Small intestine (tissue), 7 donors: ENCODE results near the gene PAX7. TPM values are rescaled to one million over a fixed set of nuclear protein-coding genes. Genes with fewer than 3 reads are reported as not detected.

Source experiments
- DNase-seq, 2 donors: peaks; one replicate each; pipeline versions ENCODE4 v3.0.0 to v3.0.0-alpha.2; 2013
- FAIRE-seq: peaks from 2 replicates; lab custom pipeline; 2012; peaks lifted over from hg19 to GRCh38; lab: Jason Lieb, UNC
- H3K27ac ChIP-seq, 3 donors: one replicate each; pipeline ENCODE4 v1.5.1; 2013; ENCODE audit warnings: low read length in 2 of 3, mild to moderate bottlenecking in 2 of 3, control low read depth in 1 of 3, inconsistent platforms in 1 of 3, low read depth in 1 of 3, moderate library complexity in 1 of 3
- H3K27me3 ChIP-seq, 3 donors: one replicate each; pipeline ENCODE4 v1.6.1; 2013; ENCODE audit warnings: low read length in 3 of 3, inconsistent platforms in 1 of 3; ENCODE audit not compliant: control insufficient read depth in 3 of 3, insufficient read depth in 3 of 3
- H3K36me3 ChIP-seq, 3 donors: one replicate each; pipeline ENCODE4 v1.6.1; 2013; ENCODE audit warnings: low read length in 3 of 3, inconsistent platforms in 1 of 3, low read depth in 1 of 3, mild to moderate bottlenecking in 1 of 3, moderate library complexity in 1 of 3; ENCODE audit not compliant: control insufficient read depth in 3 of 3, insufficient read depth in 2 of 3
- H3K4me1 ChIP-seq, 3 donors: one replicate each; pipeline ENCODE4 v1.6.1; 2013; ENCODE audit warnings: low read length in 2 of 3, inconsistent platforms in 1 of 3, low read depth in 1 of 3, mild to moderate bottlenecking in 1 of 3, moderate library complexity in 1 of 3; ENCODE audit not compliant: control insufficient read depth in 3 of 3, insufficient read depth in 2 of 3
- H3K4me3 ChIP-seq, 3 donors: one replicate each; pipeline ENCODE4 v1.5.1; 2013; ENCODE audit warnings: low read length in 3 of 3, control low read depth in 1 of 3, inconsistent platforms in 1 of 3, low read depth in 1 of 3, mild to moderate bottlenecking in 1 of 3, moderate library complexity in 1 of 3
- H3K9me3 ChIP-seq, 2 donors: one replicate each; pipeline ENCODE4 v1.6.1; 2013; ENCODE audit warnings: low read depth in 1 of 2, low read length in 1 of 2; ENCODE audit not compliant: control insufficient read depth in 2 of 2, insufficient read depth in 1 of 2
- WGBS, 3 donors: extraction: QIAGEN DNeasy Blood & Tissue Kit; methylation state at CpG; one replicate each; pipeline ENCODE4 v1.1.7; 2013; 5-methylcytosine and 5-hydroxymethylcytosine counted together
- polyA plus RNA-seq, 4 donors: library from polyadenylated mRNA; stranded (reverse) in 3 of 4; unstranded in 1 of 4; fragments of 200-250 nt in 3 of 4; fragments of 120-200 nt in 1 of 4; gene quantifications; one replicate each; pipeline versions ENCODE4 v1.2.1 to v1.2.3, GENCODE V29; 2013
- donor health status: healthy with polysubstance abuse.
- donor health status: control.
- donor health status: control.
- donor health status: Bipolar disorder and iron deficiency.
- donor health status: healthy.

PAX7 gene
- polyA plus RNA-seq, 4 donors = 0.01 to 0.15 TPM; not detected in 2

DNA sequence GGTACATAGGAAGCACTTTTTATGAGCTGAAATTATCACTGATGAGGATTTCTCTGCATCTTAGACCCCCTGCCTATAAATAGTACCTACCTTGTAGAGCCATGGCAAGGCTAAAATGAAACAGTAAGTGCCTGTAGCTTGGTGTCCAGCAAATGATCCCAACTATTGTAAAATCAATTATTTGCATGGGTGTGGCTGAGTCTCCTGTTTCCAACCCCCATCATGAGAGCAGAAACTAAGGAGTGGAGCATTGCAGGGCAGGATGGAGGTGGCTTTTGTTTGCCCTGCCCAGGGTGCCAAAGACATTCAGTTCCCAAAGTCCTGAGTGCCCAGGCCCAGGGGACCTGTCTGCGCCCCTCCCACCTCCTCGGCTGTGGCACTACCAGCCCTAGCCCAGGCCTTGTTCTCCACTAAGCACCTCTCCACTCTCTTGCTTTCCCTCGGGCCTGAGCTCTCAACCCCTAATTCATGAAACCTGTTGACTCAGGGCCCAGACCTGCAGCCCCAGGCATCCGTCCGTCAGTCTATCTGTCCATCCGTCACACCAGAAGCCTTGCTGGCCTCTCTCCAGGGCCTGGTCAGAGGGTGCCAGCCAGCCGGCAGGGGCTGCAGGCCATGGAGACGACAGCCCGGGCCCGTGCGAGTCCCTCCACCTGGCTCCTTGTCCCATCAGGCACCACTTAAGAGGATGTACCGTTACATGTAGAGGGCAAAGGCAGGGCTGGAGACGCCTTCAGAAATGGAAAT, 39.6 kb downstream of the PAX7 start:
- 81% methylated on average over 13 of the region's 13 CpGs for WGBS, 3 donors
- Histone ChIP-seq H3K4me1 (no peaks in the 10 kb centered on the region), H3K36me3 (no peaks in the 10 kb centered on the region), H3K27me3 (peaks cover 0 to 18% (median 13%) of the 10 kb centered on the region in 3 donors), H3K4me3 (no peak overlapping the region), H3K27ac (no peak overlapping the region), H3K9me3 (no peaks in the 10 kb centered on the region)
- DNase-seq = no peak
- no peak for FAIRE-seq

DNA sequence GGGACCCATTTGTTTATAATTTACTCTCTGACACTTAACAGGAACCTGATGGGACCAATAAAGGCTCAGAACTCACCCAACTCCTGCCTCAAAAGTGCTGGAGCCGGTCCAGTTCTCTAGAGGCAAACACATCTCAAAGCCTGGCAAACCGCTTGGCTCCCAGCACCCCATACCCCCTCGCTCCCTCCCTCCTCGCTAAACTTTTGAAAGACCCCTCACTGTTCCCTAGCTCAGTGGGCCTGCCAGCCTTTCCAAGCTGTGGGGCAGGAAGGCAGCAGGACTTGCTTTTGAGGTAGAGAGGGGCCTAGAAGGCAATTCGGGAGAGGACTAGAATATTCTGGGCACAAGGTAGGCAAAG, 40.2 kb downstream of the PAX7 start:
- Histone ChIP-seq H3K27ac (no peak overlapping the region), H3K4me1 (no peaks in the 10 kb centered on the region), H3K36me3 (no peaks in the 10 kb centered on the region), H3K27me3 (peaks cover 0 to 20% (median 19%) of the 10 kb centered on the region in 3 donors), H3K9me3 (no peaks in the 10 kb centered on the region), H3K4me3 (no peak overlapping the region)
- no peak for DNase-seq
- WGBS, 3 donors = 73 to 86% (median 86%) methylated on average over 5 of the region's 5 CpGs
- FAIRE-seq = no peak

DNA sequence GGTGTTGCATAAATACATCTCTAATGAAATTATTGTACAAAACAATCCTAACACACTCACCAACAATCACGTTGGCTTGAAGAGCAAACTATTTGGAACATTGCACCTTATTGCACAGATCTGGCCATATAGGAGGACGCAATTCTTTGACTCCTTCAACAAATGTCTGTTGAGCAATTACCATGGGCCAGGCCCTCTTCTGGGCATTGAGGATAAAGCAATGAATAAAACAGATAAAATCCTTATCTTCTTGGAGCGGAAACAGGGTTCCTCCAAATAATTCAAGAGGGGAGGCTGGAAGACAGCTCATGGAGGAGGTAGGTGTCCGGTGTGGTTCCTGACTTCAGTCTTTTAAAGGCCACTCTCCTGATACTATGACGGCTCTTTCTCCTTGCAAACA, 43.3 kb downstream of the PAX7 start:
- Histone ChIP-seq H3K4me3 (no peak overlapping the region), H3K9me3 (no peaks in the 10 kb centered on the region), H3K27ac (no peak overlapping the region), H3K27me3 (peaks cover 0 to 26% (median 18%) of the 10 kb centered on the region in 3 donors), H3K36me3 (no peaks in the 10 kb centered on the region), H3K4me1 (no peaks in the 10 kb centered on the region)
- 28 to 50% (median 37%) methylated on average over 5 of the region's 5 CpGs for WGBS, 3 donors
- DNase-seq (no peak), FAIRE-seq (no peak)

GRCh38 chr1:18676332-18676781, 45.7 kb downstream of the PAX7 start:
- no peak overlapping the region for H3K27ac ChIP-seq
- H3K36me3 ChIP-seq = no peaks in the 10 kb centered on the region
- H3K4me3 ChIP-seq = no peak overlapping the region
- peaks cover 0 to 23% (median 18%) of the 10 kb centered on the region in 3 donors for H3K27me3 ChIP-seq
- FAIRE-seq = no peak
- H3K9me3 ChIP-seq = peaks cover 0 to 2% of the 10 kb centered on the region in 2 donors
- no peaks in the 10 kb centered on the region for H3K4me1 ChIP-seq
- no peak for DNase-seq
- 14 to 25% (median 16%) methylated on average over 6 of the region's 6 CpGs for WGBS, 3 donors

DNA sequence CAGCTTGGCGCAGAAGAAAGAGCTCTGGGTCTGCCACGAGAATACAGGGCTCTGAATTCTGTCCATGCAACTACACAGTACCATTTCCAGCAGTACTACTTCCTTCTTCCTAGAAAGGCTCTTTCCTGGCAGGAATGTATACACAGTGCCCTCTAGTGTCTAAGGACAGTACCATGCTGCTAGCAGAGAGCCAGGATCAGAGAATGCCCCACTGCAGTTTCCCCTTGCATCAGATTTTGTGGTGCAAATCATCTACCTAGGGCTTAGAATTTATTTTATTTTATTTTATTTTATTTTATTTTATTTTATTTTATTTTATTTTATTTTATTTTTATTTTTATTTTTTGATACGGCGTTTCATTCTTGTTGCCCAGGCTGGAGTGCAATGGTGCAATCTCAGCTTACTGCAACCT, 50.8 kb downstream of the PAX7 start:
- FAIRE-seq (no peak), DNase-seq (peak; percentile 8 to 39)
- H3K4me1 ChIP-seq = no peaks in the 10 kb centered on the region
- 60 to 80% (median 76%) methylated on average over 4 of the region's 4 CpGs for WGBS, 3 donors
- H3K27me3 ChIP-seq = peaks cover 0 to 16% (median 0%) of the 10 kb centered on the region in 3 donors
- H3K9me3 ChIP-seq = peaks cover 0 to 2% of the 10 kb centered on the region in 2 donors
- no peaks in the 10 kb centered on the region for H3K36me3 ChIP-seq
- no peak overlapping the region for H3K27ac ChIP-seq
- H3K4me3 ChIP-seq = no peak overlapping the region

DNA sequence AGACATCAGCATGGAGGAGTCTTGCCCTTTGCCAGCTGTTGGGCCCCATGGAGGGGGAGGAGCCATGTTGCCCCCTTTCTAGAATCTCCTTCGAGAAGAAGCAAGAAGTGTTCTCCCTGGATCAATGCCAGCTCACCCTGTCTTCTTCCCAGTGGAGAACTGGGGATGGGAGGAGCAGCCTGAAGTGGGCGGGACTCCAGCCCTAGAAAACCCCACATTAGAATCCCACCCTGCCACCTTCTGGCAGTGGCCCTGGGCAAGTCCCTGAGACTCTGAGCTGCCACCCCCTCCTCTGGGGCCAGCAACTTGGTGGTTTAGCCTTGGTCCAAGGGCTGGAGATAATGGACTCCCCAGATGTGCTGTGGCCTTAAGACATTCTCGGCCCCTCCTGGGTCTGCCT, 51.7 kb downstream of the PAX7 start:
- peaks cover 0 to 2% of the 10 kb centered on the region in 2 donors for H3K9me3 ChIP-seq
- DNase-seq (no peak), FAIRE-seq (no peak)
- peaks cover 0 to 10% (median 0%) of the 10 kb centered on the region in 3 donors for H3K27me3 ChIP-seq
- no peak overlapping the region for H3K4me3 ChIP-seq
- H3K27ac ChIP-seq = no peak overlapping the region
- WGBS, 3 donors = 46 to 50% (median 48%) methylated on average over 3 of the region's 3 CpGs
- no peaks in the 10 kb centered on the region for H3K4me1 ChIP-seq
- no peaks in the 10 kb centered on the region for H3K36me3 ChIP-seq

- Histone ChIP-seq H3K27me3 (peaks cover 0 to 10% (median 0%) of the 10 kb centered on the region in 3 donors), H3K4me3 (no peak overlapping the region), H3K36me3 (no peaks in the 10 kb centered on the region), H3K4me1 (no peaks in the 10 kb centered on the region), H3K9me3 (peaks cover 0 to 2% of the 10 kb centered on the region in 2 donors), H3K27ac (no peak overlapping the region)
- FAIRE-seq = no peak
- DNase-seq = no peak
- 15 to 45% (median 25%) methylated on average over 16 of the region's 16 CpGs for WGBS, 3 donors
These were observed 53.7 kb downstream of the PAX7 start for GRCh38 chr1:18684303-18684702.

DNA sequence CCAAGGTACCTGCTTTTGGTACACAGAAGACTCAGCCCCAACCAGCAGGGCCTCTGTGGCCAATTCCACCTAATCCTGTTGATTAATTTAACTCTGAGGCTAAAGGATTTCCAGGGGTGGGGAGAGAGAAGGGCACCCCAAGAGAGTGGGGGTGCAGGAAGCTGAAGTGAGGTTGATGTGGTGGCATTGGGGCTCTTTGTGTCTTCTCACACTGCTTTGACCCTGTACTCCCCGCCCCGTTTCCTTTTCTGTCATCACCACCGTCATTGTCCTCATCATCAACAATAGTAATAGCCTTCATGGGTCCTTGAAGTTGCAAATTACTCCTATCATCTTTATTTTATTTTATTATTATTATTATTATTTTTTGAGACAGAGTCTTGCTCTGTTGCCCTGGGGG, 55.9 kb downstream of the PAX7 start:
- Histone ChIP-seq H3K4me1 (no peaks in the 10 kb centered on the region), H3K27me3 (peaks cover 0 to 10% (median 0%) of the 10 kb centered on the region in 3 donors), H3K27ac (no peak overlapping the region), H3K9me3 (no peaks in the 10 kb centered on the region), H3K4me3 (no peak overlapping the region), H3K36me3 (no peaks in the 10 kb centered on the region)
- WGBS, 3 donors = 71 to 74% (median 71%) methylated on average over 3 of the region's 3 CpGs
- FAIRE-seq = no peak
- no peak for DNase-seq
